Heart left ventricle (tissue), 13 donors: ENCODE results near the gene CENPP.

Experiments used
- POLR2A ChIP-seq, 2 donors: fragments of 450-650 bp; IDR thresholded peaks; one replicate each; pipeline ENCODE4 v1.6.1; 2017; ENCODE audit warnings: antibody characterized with exemption in 2 of 2, mild to moderate bottlenecking in 2 of 2, moderate library complexity in 2 of 2
- TF ChIP-seq, protein P1 (sequence below), 12 donors: fragments of 200-600 bp; sonication (generic) in 4 of 12; IDR thresholded peaks; one replicate each; pipeline versions ENCODE4 v1.5.0 to v1.8.0; 2018 to 2022; ENCODE audit warnings: antibody characterized with exemption in 12 of 12, mild to moderate bottlenecking in 5 of 12
- donor health status: ischemic (EF 13 %, LVEDD 7.1; RV severe dilation, severe dysfunction).
- donor health status: DM: no; HTN: yes; CAD: no.
- donor health status: DM: no; HTN: no; CAD: no.
- donor health status: ischemic (EF 25% LVEDD 6.9; RV normal size, moderate dysfunction).
- donor health status: ischemic (EF 25% LVEDD 5.7; RV mildly dilated, moderate dysfunction).
- donor health status: ischemic (EF 35%, LVEDD 5.7; RV mildly dilated, moderate dysfunction).
- donor health status: nonischemic (EF 11% LVEDD 7.7; RV severe dilation, severe dysfunction).
- donor health status: DM: yes; HTN: yes; CAD: no.
- donor health status: PGD.
- donor health status: ischemic (EF 29% LVEDD 5.4; RV normal size, mild dysfunction).
- donor health status: nonischemic (EF 23%, LVEDD 6.1; RV moderate dilation, normal function).

DNA sequence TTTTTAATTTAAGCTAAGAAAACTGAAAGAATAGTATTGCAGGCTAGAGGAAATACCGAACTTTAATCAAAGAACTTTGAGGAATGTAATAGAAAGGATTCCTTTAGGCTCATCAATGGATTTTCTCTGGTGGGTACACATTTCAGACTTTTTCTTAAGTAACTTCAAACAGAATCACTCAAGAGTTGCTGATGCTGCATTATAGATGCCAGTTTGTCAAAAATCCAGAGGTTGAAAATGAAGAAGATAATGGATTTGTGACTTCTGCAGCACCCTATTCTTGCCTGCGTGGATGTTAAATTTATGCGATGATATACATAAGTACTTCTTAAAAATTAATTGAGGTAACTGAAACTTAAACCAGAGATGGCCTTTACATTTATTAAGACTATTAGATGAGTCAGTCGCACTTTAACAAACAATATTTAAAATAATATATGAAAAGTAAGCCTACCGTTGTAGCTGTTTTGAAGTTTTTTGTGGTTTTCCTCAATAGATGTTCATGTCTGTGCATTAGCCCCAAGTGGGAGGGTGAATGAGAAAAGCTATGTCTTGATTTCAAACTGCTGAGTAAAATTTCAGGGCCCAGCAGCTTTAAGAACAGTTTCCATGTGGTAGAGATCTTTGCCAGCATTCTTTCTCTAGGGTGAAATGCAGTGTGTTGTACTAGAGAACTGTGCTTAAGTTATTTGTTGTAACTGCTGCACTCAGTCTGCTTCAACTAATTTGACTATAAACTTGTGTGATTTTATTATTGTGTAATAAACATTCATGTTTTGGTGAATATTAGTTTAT, 78.5 kb downstream of the CENPP start, which contains the start of gene OGN:
- TF ChIP-seq, protein P1, sequence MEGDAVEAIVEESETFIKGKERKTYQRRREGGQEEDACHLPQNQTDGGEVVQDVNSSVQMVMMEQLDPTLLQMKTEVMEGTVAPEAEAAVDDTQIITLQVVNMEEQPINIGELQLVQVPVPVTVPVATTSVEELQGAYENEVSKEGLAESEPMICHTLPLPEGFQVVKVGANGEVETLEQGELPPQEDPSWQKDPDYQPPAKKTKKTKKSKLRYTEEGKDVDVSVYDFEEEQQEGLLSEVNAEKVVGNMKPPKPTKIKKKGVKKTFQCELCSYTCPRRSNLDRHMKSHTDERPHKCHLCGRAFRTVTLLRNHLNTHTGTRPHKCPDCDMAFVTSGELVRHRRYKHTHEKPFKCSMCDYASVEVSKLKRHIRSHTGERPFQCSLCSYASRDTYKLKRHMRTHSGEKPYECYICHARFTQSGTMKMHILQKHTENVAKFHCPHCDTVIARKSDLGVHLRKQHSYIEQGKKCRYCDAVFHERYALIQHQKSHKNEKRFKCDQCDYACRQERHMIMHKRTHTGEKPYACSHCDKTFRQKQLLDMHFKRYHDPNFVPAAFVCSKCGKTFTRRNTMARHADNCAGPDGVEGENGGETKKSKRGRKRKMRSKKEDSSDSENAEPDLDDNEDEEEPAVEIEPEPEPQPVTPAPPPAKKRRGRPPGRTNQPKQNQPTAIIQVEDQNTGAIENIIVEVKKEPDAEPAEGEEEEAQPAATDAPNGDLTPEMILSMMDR (IDR thresholded peaks at IDR 0.05), result no peak
- no peak for TF ChIP-seq POLR2A (IDR thresholded peaks at IDR 0.05)
